ENCODE measurements around the gene ZNF780A.

Gene ZNF780A

GRCh38 chr19:40090241-40091204 is at the start of gene ZNF780A:
TSS of gene ZNF780A (minus strand) at chr19:40090943. CDS start at chr19:40084753, 6,190 bp downstream.
- peak within 1 kb of the TSS; percentile 95 for H3K27ac ChIP-seq
- TF ChIP-seq, protein P1, sequence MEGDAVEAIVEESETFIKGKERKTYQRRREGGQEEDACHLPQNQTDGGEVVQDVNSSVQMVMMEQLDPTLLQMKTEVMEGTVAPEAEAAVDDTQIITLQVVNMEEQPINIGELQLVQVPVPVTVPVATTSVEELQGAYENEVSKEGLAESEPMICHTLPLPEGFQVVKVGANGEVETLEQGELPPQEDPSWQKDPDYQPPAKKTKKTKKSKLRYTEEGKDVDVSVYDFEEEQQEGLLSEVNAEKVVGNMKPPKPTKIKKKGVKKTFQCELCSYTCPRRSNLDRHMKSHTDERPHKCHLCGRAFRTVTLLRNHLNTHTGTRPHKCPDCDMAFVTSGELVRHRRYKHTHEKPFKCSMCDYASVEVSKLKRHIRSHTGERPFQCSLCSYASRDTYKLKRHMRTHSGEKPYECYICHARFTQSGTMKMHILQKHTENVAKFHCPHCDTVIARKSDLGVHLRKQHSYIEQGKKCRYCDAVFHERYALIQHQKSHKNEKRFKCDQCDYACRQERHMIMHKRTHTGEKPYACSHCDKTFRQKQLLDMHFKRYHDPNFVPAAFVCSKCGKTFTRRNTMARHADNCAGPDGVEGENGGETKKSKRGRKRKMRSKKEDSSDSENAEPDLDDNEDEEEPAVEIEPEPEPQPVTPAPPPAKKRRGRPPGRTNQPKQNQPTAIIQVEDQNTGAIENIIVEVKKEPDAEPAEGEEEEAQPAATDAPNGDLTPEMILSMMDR (conservative IDR thresholded peaks at IDR 0.05): no peak

DNA sequence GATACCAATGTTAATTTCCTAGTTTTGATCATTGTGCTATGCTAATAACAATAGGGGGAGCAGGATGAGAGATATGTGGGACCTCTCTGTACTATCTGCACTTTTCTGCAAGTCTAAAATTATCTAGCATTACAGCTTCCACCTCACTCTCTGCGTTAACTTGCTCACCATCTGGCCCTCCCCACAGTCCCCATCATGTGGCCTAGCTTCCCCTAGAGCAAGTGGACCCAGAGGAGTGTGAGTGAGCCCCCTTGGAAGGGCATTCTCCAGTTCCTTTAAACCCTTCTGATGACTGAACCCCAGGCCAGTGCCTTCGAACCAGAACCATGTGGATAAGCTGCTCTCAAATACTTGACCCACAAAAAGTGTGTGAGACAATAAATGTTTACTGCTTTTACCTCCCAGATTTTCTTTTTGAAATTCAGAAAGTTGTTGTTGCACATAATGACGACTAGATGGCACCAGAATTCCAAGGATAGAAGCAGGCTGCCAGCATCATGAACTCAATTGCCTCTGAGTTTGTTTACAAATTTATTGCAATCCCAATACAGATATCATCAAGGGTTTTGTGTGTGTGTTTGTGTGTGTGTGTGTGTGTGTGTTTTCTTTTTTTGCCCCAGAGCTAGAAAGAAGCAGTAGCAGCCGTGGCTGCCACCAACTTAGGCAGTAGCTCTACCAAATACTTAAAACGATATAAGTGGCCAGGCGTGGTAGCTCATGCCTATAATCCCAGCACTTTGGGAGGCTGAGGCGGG is 49.0 kb upstream of the ZNF780A start:
- no peak overlapping the region for H3K27ac ChIP-seq
- TF ChIP-seq, protein P1 (conservative IDR thresholded peaks at IDR 0.05): peak; percentile 87

- no peak overlapping the region for H3K27ac ChIP-seq
Observed at GRCh38 chr19:40136818-40137217, 46.1 kb upstream of the ZNF780A start.

DNA sequence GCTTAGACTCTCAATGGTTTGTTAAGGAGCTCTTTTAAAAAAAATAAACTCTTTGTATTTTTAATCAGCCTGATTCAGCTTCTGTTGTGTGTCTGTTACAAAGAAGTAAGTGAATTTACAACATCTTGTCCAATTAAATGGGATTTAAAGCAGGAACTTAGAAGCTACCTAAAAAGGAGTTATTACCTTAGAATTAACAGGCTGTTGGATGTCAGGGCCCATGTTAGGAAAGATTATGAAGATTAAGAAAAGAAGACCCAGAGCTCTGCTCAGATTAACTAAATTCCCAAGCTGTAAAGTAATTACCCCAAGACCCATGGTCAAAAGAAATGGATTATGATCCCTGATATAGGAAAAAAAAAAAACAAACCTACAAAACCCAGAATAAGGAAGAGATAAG is 44.1 kb upstream of the ZNF780A start:
- no peak overlapping the region for H3K27ac ChIP-seq
- TF ChIP-seq, protein P1 (conservative IDR thresholded peaks at IDR 0.05): no peak

More at GRCh38 chr19:40136818-40137217, 46.1 kb upstream of the ZNF780A start:
- TF ChIP-seq, protein P1 (conservative IDR thresholded peaks at IDR 0.05): peak; percentile 59

GRCh38 chr19:40133491-40133890 is 42.7 kb upstream of the ZNF780A start:
- TF ChIP-seq, protein P1 (conservative IDR thresholded peaks at IDR 0.05): no peak
- no peak overlapping the region for H3K27ac ChIP-seq

DNA sequence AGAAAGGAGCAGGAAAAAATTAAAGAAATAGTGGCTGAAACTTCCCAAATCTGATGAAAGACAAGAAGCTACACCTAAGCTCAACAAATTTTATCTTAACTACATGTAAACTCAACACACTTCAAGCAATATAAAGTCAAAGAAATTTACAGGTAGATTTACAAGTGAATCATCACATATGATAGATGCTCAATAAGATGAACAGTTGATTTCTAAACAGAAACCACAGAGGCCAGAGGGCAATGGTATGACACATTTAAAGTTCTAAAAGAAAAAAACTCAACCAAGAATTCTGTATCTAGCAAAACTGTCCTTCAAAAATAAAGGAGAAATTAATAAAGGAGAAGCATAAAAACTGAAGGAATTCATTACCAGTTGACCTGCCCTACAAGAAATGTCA is 39.3 kb upstream of the ZNF780A start:
- TF ChIP-seq, protein P1 (conservative IDR thresholded peaks at IDR 0.05): no peak
- H3K27ac ChIP-seq: no peak overlapping the region

- H3K27ac ChIP-seq: no peak overlapping the region
- TF ChIP-seq, protein P1 (conservative IDR thresholded peaks at IDR 0.05): no peak
Observed at GRCh38 chr19:40129425-40129824, 38.7 kb upstream of the ZNF780A start.
